GM12878 (cell line): ENCODE data around the gene ANKRD13D. TPM values are rescaled to one million over a fixed set of nuclear protein-coding genes. Genes with fewer than 3 reads are reported as not detected.
A peak's percentile ranks its signal among the peaks of the same experiment; 100 is the strongest.

Experiments used
- BACH1 ChIP-seq: fragments of 450-650 bp; IDR thresholded peaks from 2 replicates; pipeline ENCODE4 v1.6.1; 2017; ENCODE audit warnings: mild to moderate bottlenecking, borderline replicate concordance
- CEBPZ ChIP-seq: fragments of 150-350 bp; IDR thresholded peaks from 2 replicates; pipeline ENCODE4 v1.6.1; 2016; ENCODE audit warnings: low read depth, low read length
- E4F1 ChIP-seq: fragments of 450-650 bp; IDR thresholded peaks from 2 replicates; pipeline ENCODE4 v1.6.1; 2018; ENCODE audit warnings: borderline replicate concordance, mild to moderate bottlenecking; ENCODE audit not compliant: partially characterized antibody
- ELK1 ChIP-seq: IDR thresholded peaks from 2 replicates; pipeline ENCODE4 v1.6.1; 2012; ENCODE audit warnings: low read depth, low read length, improper control_type of control experiment
- POLR2A ChIP-seq: IDR thresholded peaks from 2 replicates; pipeline ENCODE4 v1.6.1; 2011; ENCODE audit warnings: low read depth, mild to moderate bottlenecking, low read length
- RBBP5 ChIP-seq: fragments of 200-600 bp; sonication (generic); conservative IDR thresholded peaks from 2 replicates; pipeline ENCODE4 v1.6.1; 2016
- TBL1XR1 ChIP-seq: IDR thresholded peaks from 2 replicates; pipeline ENCODE4 v1.6.1; 2012; ENCODE audit warnings: low read depth, low read length, improper control_type of control experiment
- YBX1 ChIP-seq: fragments of 450-650 bp; IDR thresholded peaks from 2 replicates; pipeline ENCODE4 v1.6.1; 2016; ENCODE audit warnings: antibody characterized with exemption
- polyA plus RNA-seq, 11 experiments: library from polyadenylated mRNA; depleted of rRNA in 4 of 11; unstranded in 6 of 11; stranded (reverse) in 5 of 11; fragments of >200 nt; fragmentation: Nextera tagmentation in 4 of 11; fragmentation: Illumina TruSeq in 1 of 11; extraction: Ambion mirVana in 4 of 11; extraction: Trizol in 1 of 11; gene quantifications; 1 replicate in 1 of 11; 2 replicates in 10 of 11; pipeline versions ENCODE4 v1.2.1 to v1.2.3, GENCODE V29; 2011 to 2016; ENCODE audit warnings: inconsistent platforms in 2 of 11, missing spikeins in 2 of 11, low read depth in 1 of 11
- total RNA-seq, 4 experiments: library from RNA; depleted of rRNA in 3 of 4; stranded (reverse); fragments of >200 nt in 3 of 4; fragmentation: Illumina TruSeq in 1 of 4; extraction: Trizol in 1 of 4; gene quantifications; 2 replicates each; pipeline versions ENCODE4 v1.2.1 to v1.2.3, GENCODE V29; 2013 to 2021

Gene ANKRD13D
- total and polyA plus RNA-seq, 10 of the 15 experiments (the other 5 are each of a cell fraction or from before 2014, with no cell fraction given): 2.0 to 56.2 (median 21.4) TPM

- TF ChIP-seq POLR2A: peak; percentile 50
- TF ChIP-seq CEBPZ: no peak
- TF ChIP-seq TBL1XR1: peak; percentile 85
- TF ChIP-seq BACH1: no peak
- no peak for TF ChIP-seq RBBP5
- no peak for TF ChIP-seq YBX1
- TF ChIP-seq E4F1: no peak
- no peak for TF ChIP-seq ELK1
Measured at GRCh38 chr11:67268081-67268961, 20.8 kb upstream of the ANKRD13D start (continued).
